Stimulated activated naive CD4-positive, alpha-beta T cell treated with Interleukin-2 at 50 U/mL for 16 hours (primary cell): ENCODE data around the gene HTD2.
A peak's percentile ranks its signal among the peaks of the same experiment; 100 is the strongest.
"Not testable (repeated sequence)": the region's sequence is repeated elsewhere in the genome, so short reads cannot be mapped to it uniquely, and the experiment has no call there.

Experiments
- DNase-seq: peaks from one replicate; lab custom pipeline; 2025; lab: John Stamatoyannopoulos, UW

The HTD2 gene

DNA sequence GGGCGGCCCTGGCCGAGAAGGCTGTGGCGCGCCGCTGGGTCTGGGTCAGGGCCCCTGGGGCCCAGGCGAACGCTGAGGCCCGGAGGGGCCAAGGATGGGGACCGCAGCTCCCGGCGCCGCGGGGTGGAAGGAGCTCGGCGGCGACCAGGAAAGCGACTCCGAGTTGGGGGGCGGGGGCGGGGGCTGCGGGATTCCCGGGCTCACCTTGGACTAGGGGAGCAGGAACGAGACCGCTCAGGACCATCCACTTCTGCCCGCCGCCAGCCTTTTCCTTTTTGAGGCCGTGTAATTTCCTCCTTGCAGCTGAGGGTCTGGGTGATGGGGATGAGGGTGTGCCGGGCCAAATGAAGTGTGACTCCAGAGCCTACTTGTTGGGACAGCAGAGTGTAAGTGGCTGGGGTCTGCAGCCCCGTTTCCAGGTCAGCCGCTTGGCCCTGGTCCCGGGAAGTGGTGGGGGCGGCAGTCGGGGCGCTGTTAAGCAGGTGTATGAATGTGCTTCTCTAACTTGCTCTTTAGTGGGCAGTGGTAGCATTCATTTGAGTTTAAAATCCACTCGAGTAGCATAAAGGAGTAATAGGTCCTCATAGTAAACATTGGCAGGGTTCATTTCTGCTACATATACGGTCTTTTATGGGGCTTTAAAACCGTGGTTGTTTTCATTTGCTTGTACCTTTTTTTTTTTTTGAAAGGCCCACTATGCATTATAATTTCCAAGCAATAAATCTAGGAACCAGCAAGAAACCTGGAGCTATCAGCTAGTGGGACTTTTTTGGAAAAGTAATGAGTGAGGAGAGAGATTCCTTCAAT is 27.1 kb downstream of the HTD2 start:
- peak; percentile 15 for DNase-seq

GRCh38 chr3:58334013-58334321 is 27.6 kb downstream of the HTD2 start:
- no peak for DNase-seq

DNA sequence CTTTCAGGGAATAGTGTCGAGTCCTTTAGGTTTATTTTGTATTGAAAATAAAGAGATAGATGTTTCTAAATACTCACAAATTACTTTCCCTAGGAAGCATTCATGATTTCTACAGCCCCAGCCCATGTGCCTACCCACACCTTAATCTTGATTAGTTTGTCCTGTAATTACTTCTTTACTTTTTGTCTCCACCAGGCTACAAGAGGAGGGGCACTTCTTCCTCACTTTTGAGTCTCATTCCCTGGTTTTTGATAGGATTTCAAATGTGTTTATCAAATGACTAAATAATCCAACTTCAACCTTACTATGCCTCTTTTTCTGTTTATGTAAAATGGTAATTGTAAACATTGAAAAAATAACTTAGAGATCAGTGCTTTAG is 28.2 kb downstream of the HTD2 start:
- DNase-seq: no peak

- DNase-seq: no peak
Measured at GRCh38 chr3:58335652-58335947, 29.3 kb downstream of the HTD2 start.

- no peak for DNase-seq
Measured at GRCh38 chr3:58336135-58336882, 30.0 kb downstream of the HTD2 start.

DNA sequence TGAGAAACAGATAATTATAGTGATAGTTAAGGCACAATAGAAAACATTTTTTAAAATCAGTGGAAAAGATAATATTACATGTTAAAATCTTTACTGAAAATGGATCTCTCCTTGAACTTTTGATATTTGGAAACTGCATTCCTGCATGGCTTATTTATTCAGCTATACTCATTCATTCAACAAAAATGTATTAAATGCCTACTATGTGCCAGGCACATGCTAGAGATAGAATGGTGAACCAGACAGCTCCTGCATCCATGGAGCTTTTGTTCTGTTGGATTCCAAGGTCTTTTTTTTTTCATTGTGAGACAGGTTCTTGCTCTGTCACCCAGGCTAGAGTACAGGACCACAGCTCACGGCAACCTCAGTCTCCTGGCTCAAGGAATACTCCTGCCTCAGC is 30.9 kb downstream of the HTD2 start:
- no peak for DNase-seq

GRCh38 chr3:58339146-58339545 is 32.8 kb downstream of the HTD2 start:
- DNase-seq: not testable (repeated sequence)

DNA sequence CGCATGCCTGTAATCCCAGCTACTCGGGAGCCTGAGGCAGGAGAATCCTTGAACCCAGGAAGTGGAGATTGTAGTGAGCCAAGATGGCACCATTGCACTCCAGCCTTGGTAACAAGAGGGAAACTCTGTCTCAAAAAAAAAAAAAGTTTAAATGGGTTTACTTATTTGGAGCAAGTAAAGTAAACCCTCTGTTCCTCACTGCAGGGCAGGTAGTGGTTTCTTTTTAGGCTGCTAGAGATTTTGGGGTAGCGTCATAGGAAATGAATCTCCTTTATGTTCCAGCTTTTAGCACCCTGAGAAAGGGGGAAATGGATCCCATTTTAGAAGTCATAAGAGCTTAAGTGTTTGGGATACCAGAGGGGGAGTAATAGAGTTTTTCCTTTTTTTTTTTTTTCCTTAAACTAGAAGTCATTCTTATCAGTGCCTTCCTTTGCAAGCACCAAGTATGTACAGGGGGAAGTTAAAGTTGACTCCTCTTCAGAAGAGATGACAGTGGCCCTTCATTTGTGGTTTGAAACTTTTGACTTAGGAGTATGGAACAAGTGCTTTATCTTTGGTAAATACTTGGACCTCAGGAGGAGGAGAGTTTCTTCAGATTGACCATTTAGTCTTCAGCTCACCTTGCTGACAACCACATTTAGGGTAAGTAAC is 34.4 kb downstream of the HTD2 start:
- no peak for DNase-seq

DNA sequence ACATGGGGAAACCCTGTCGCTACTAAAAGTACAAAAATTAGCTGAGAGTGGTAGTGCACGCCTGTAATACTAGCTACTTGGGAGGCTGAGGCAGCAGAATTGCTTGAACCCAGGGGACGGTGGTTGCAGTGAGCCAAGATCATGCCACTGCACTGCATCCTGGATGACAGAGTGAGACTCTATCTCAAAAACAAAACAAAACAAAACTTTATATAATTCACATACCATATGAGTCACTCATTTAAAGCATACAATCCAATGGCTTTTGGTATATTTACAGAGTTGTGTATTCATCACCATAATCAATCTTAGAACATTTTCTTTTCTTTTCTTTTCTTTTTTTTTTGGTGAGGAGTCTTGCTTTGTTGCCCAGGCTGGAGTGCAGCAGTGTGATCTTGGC is 35.1 kb downstream of the HTD2 start:
- no peak for DNase-seq

GRCh38 chr3:58342676-58343075 is 36.4 kb downstream of the HTD2 start:
- no peak for DNase-seq

DNA sequence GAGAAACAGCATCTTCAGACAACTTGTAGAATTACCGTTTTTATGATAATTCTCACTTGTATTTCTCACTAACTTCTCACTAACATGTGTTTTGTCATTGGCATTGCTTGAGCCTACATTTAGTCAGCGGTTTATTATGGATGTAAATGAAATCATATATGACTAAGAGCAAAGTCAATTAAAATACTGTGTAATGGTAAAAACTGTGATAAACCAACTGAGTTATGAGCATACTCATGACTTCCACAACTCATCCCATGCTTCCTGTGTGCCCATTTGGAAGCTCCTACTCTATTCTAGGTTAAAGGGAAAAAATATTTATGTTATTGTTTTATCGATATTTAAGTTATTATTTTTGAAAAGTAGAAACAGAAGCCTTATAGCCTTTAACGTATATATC is 39.1 kb downstream of the HTD2 start:
- DNase-seq: no peak

DNA sequence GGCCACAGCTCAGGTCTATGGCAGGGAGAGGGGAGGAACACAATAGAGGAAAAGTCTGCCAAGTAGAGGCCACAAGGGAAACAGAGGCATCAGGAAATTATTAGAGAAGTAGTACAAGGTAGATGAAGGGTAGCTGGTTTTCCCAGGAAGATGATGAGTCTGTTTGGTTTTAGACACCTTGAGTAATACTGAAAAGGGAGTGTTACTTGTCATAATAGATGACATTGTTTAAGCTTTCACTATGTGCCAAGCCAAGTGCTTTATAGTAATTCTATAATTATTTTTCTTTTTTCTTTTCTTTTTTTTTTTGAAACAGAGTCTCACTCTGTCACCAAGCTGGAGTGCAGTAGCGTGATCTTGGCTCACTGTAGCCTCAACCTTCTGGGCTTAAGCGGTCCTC is 40.0 kb downstream of the HTD2 start:
- DNase-seq: no peak

GRCh38 chr3:58347984-58348383 is 41.7 kb downstream of the HTD2 start:
- DNase-seq: no peak

- no peak for DNase-seq
Measured at GRCh38 chr3:58349792-58350626, 43.7 kb downstream of the HTD2 start.

DNA sequence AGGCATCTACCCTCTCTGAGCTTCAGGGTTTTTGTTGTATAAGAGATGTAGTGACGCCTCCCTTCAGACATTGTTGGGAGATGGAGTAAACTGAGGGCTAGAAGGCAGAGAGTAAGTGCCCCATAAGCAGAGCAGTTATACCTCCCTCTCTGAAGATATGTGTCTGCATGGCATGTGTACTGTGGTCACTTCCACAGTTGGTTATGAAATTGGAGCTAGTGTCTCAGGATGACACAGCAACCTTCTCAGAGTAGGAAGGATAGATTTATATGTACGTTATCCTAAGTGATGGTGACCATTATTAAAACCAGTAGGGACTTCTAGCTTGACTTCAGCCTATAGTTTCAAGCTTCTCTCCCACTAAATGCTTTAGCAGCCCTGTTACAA is 44.3 kb downstream of the HTD2 start:
- no peak for DNase-seq

DNA sequence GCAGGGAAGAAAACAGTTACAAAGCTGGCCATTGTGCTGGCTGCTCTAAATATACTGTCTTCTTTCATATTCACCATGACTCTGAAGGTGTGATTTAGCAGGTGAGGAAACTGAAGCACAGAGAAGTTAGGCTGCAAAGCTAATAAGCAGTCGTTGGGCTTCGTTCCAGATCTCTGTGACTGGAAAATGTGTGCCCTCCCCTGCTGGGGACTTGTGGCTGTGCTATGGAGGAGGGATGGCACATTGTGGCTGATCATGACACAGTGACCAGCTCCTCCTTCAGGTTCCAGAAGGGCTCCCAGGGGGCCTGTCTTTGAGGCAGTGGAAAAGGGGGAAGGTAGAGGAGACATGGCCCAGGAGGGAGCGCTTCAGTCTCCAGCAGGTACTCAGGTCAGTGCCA is 45.6 kb downstream of the HTD2 start:
- DNase-seq: no peak

DNA sequence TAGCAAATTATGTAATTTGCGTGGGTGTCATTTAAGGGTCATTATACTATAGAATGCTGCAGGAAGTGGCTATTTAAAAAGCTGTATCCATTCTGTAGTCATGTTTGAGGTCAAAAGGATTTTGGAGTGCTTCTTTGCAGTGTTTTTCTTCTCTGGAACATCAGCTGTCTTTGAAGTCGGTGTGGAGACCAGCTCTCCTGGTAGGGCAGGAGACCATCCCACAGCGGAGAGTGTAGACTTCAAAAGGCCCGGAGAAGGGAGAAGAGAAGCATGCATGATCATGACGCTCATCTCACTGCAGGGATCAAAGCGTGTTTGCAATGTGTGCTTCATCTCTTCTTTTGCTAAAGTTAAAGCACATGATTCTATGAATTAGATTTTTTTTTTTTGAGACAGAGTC is 46.3 kb downstream of the HTD2 start:
- no peak for DNase-seq

- no peak for DNase-seq
Measured at GRCh38 chr3:58353722-58354553, 47.6 kb downstream of the HTD2 start.

DNA sequence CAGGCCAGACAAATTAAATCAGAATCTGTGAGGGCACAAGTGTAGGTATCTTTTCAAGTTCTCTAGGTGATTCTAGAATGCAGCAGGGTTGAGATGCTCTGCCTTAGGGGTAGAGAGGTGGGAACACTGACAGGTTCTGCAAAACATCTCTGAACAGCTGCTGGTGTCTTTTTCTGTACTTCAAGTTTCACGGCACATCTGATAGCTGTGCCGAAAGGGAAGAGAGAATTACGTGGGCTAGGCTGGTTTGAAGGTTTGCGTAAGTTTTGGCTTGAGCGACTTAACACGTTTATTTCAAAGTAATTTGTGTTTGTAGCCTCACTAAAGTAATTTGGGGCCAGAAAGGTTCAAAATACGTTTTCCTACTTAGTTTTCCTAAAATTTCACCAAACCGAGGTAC is 48.9 kb downstream of the HTD2 start:
- no peak for DNase-seq

DNA sequence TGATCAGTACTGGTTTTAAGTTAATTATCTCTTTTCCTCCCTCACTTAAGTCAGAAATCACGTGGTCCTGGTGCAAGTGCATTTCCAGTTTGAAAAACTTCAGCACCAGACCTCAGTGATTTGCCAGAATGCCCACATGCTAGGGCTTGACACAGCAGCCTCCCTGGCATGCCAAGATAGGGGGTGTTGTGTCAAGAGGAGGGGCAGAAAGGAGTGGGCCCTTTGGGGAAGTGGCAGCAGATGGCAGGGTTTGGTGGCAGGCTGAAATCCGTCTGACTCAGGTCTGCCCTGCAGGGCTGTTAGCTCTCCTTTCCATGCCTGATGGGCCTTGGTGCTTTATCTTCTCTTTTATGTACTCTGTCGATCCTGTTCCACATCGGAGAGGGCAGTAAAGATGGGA is 49.7 kb downstream of the HTD2 start:
- DNase-seq: no peak

- no peak for DNase-seq
Measured at GRCh38 chr3:58357402-58357801, 51.1 kb downstream of the HTD2 start.

- DNase-seq: no peak
Measured at GRCh38 chr3:58358092-58358491, 51.8 kb downstream of the HTD2 start.
